ENCODE data around the gene GPR132.

DNA sequence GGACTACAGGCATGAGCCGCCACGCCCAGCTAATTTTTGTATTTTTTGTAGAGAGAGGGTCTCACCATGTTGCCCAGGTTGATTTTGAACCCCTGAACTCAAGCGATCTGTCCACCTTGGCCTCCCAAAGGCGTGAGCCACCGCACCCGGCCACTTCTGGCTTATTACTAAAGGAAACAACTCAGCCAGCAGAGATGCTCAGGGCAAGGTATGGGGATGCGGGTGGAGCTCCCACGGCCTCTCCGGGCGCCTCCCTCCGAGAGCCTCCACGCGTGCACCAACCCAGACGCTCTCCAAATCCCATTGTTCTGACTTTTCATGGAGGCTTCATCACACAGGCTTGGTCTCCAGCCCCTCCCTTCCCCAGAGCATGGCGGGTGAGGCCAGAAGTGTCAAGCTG, 6.1 kb upstream of the GPR132 start:
- TF ChIP-seq ZNF384 (IDR thresholded peaks at IDR 0.05) (no peak), SP1 (IDR thresholded peaks at IDR 0.05) (no peak), ELF4 (IDR thresholded peaks at IDR 0.05) (no peak), NFRKB (IDR thresholded peaks at IDR 0.05) (no peak), CTBP1 (IDR thresholded peaks at IDR 0.05; ENCODE audit: borderline replicate concordance) (no peak), FOXK2 (IDR thresholded peaks at IDR 0.05) (no peak), HDGF (IDR thresholded peaks at IDR 0.05; ENCODE audit: borderline replicate concordance) (no peak), FOXA1 (IDR thresholded peaks at IDR 0.05) (no peak), TARDBP (IDR thresholded peaks at IDR 0.05) (no peak), FOXM1 (IDR thresholded peaks at IDR 0.05; ENCODE audit: borderline replicate concordance) (no peak), BHLHE40 (IDR thresholded peaks at IDR 0.05; ENCODE audit: borderline replicate concordance) (no peak)
- TF ChIP-seq, protein P1, sequence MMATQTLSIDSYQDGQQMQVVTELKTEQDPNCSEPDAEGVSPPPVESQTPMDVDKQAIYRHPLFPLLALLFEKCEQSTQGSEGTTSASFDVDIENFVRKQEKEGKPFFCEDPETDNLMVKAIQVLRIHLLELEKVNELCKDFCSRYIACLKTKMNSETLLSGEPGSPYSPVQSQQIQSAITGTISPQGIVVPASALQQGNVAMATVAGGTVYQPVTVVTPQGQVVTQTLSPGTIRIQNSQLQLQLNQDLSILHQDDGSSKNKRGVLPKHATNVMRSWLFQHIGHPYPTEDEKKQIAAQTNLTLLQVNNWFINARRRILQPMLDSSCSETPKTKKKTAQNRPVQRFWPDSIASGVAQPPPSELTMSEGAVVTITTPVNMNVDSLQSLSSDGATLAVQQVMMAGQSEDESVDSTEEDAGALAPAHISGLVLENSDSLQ (IDR thresholded peaks at IDR 0.05) = no peak
